NCI-H524 treated with DMSO at 0.1 percent for 48 hours (cell line): Measurements from ENCODE around the gene RNF133.
"Not testable (repeated sequence)": the region's sequence is repeated elsewhere in the genome, so short reads cannot be mapped to it uniquely, and the experiment has no call there.

ENCODE experiments used
- DNase-seq: peaks from one replicate; lab custom pipeline; 2025; lab: John Stamatoyannopoulos, UW

Gene RNF133

DNA sequence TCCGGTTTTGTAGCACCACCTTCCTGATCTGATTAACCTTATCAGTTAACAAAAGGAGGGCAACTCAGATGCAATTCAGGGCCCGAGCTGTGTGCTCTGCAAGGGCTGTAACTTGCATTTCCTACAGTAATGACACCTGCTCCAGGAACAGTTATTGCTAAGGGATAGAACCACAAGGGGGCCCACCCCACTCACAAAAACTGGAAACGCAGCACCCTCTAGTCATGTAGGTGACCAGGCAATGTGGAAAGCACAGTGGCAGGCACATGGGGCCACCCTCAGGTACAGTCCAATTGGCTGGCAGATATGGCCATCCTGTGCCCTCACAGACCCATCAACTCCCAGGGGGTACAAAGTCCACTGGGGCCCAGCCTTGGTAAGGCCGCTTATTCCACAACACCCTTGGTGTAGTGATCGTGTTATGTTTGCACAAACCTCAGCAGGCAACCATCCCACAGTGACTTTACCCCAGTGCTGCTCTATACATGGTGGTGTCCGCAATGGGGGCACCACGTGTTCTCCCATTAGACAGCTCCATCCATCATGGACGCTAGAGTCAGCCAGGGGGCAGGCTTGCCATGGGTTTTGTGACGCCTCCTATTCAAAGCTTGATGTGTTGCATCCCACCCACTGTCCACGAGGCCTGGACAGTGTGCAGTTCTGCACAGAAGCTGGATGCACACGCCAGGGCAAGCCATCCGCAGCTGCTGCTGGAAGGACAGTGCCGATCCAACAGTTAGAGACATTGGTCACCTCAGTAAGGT lies 9.4 kb downstream of the RNF133 start:
- no peak for DNase-seq

DNA sequence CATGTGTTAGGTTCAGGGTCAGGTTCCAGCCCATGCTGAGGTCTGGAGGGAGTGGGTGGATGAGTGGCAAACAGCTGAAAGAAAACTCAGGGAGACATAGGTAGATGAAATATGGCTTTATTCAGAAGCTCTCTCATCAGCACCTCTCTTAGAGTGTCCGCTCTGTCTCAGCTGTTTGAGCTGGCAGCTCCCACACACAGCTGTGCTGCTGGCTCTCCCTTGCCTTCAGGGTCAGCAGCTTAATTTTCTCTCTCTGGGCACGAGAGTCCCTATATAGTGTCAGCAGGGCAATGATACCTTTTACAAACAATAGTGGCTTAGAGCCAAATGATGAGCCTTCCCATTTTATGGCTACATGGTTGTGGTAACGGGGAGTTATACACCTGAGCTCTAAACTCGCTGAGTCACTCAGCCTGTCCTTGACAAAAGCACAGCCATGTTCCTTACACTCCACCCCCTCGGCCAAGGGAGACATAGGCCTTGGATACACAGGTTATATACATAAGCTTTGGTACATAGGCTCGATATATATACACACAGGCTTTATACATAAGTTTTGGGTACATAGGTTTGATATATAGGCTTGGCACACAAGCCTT lies 10.4 kb downstream of the RNF133 start:
- no peak for DNase-seq

DNA sequence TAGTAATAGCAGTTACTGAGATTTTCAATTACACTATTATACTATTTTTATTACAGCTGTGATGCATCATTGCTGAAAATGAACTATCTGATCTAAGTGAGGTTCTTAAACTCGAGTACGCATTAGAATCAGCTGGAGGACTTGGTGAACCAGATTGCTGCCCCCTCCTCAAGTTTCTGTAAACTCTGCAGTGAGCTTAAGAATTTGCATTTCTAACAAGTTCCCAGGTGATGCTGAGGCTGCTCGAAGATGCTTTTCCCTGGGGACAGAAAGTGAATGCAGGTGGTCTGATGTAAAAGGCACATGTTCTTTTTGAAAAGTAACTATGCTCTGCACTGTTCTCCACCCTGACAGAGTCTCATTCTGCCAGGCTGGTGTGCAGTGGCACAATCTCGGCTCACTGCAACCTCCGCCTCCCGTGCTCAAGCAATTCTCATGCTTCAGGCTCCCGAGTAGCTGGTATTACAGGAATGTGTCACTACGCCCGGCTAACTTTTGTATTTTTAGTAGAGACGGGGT lies 12.5 kb downstream of the RNF133 start:
- no peak for DNase-seq

DNA sequence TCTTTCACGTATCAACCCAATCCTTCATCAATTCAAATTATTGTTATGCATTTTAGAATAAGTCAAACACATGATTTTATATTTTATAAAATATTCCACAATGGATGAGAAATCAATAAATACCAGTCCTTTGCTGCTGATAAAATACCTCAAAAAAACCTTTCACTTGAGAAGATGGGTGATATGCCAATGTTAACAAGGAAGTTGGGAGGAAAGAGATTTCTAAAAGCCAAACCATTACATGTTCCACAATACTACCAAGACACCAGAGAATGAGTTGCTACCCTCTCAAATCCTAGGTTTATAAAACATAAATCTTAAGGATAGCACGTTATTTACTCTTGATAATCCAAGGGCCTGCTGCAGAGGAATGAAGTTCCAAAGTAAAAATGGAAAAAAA lies 14.4 kb downstream of the RNF133 start:
- no peak for DNase-seq

DNA sequence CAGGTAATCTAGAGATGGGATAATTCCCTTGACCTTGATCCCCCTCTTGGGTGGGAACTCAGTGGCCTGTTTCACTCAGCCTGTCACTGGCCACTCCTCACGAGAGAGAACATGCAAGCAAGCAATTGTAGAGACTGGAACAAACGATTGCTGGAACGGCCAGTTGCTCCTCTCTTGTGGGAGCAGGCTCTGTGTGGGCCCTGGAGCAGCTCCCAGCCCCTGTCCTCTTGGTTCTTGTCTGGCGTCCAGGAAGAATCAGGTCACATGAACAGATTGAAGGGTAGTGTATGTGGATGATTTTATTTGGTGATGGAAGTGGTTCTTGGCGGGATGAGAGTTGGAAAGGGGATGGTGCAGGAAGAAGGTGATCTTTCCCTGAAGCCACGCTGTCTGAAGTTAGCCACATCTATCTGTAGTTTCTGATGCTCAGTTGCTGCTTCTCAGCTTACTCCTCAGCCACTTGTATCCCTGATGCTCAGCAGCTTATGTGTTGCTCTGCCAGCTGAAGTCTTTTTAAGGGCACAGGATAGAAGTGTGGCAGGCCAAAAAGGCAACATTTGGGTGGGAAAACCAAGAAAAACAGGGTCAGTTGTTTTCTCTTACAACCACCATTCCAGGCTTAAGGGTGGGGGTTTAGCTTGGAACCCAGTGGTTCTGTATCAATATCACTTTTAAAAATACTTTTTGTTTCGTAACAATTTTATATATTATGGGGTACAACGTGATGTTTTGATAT lies 15.9 kb downstream of the RNF133 start:
- DNase-seq = no peak

DNA sequence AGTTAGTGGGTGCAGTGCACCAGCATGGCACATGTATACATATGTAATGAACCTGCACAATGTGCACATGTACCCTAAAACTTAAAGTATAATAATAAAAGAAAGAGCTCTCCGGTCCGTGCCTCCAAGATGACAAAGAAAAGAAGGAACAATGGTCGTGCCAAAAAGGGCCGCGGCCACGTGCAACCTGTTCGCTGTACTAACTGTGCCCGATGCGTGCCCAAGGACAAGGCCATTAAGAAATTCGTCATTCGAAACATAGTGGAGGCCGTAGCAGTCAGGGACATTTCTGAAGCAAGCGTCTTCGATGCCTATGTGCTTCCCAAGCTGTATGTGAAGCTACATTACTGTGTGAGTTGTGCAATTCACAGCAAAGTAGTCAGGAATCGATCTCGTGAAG lies 17.7 kb downstream of the RNF133 start:
- not testable (repeated sequence) for DNase-seq

DNA sequence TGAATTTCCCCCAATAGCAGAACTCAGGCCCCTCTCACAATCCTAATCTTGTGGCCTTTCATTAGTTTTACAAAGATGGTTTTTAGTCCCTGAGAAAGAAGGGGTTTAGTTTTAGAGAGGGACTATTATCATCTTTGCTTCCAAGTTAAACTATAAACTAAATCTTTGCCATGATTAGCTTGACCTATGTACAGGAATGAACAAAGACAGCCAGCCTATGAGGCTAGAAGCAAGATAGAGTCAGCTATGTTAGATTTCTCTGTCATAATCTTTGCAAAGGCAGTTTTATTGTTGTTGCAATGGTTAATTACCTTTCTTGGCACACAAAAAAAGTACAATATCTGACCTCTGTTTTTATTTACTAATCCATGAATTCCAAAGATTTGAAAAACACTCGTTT lies 19.1 kb downstream of the RNF133 start:
- DNase-seq = no peak

DNA sequence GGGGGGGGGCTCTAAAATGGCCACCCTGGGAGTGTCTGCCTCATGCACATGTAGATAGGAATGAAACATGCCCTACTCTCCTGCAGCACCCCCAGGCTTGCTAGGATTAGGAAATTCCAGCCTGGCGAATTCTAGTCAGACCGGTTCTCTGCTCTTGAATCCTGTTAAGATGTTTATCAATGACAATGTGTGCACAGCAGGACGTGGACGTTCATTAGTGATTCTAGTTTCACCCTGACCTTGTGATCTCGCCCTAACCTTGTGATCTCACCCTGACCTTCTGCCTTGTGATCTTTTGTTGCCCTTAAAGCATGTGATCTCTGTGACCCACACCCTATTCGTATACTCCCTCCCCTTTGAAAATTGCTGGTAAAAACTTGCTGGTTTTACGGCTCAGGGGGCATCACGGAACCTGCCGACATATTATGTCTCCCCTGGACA lies 19.6 kb downstream of the RNF133 start:
- DNase-seq = not testable (repeated sequence)

DNA sequence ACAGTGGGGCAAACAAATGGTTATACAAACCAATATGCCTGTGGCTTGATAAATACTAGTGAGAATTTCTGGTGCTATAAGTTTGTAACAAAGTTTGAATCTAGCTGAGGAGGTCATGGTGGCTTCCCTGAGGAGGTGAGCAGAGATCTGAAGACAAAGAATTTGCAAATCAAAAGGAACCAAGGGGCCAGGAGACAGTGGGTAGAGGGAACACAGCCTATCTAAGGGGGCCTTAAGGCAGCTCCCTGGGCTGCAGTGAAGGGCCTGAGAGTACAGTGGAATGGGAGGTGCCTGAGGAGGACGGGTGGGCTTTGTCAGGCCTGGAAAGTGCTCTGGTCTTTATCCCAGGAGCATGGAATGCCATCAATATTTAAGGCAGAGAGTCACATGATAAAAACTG lies 21.8 kb downstream of the RNF133 start:
- DNase-seq = no peak

DNA sequence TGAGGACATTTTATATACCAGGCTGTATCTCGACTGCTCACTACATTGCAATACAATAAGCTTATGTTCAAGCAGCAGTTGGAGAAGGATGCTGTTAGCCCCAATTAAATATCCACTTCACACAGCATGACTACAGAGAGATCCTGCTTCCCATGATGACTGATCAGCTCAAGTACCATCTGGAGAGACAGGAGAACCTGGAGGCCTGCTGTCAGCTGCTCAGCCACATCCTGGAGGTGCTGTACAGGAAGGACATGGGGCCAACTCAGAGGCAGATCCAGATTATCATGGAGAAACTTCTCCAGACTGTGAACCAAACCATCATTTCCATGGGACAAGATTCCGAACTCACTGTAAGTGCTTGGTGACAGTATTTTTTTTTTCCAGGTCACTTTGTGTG lies 22.5 kb downstream of the RNF133 start:
- peak; percentile 42 for DNase-seq

DNA sequence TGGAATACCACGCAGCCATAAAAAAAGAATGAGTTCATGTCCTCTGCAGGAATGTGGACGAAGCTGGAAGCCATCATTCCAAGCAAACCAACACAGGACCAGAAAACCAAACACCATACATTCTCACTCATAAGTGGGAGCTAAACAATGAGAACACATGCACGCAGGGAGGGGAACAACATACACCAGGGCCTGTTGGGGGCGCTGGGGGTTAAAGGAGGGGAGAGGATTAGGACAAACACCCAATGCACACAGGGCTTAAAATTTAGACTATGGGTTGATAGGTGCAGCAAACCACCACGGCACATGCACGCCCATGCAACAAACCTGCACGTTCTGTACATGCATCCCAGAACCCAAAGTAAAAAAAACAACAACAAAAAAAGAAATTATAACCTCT lies 23.3 kb downstream of the RNF133 start:
- DNase-seq = no peak

DNA sequence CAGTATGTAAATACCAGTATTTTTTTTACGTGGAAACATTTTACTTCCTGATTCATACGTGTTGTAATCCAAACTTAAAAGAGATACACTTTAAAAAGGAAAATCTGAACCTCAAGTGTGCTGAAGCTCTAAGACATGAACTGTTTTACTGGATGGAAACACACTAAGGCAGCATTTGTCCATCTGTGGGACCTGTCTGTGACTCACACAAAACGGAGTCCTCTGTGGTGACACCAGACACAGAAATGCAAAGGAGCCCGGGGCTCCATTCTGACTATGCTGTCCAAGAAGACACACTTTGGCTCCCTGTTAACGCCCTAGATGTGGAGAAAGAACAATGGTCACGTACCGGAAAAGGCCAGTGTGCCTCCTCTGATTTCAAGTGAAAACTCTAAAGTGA lies 23.9 kb downstream of the RNF133 start:
- no peak for DNase-seq

DNA sequence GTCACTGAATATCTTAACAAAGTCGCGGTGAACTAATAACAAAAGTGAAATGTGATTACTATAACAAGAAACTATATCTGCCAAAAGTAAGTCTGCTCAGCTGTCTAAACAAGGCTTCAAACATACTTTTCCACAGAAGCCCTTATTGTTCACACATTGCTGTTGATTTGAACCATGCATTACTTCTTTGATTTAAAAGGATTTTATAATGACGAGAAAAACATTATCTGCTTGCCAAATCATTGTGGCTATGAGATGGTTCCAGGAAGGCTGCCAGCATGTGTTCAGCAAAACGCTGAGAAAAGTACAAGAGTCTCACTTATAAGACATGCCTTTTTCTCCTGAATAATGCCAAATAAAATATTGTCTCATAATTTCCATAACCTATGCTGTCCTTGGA lies 24.4 kb downstream of the RNF133 start:
- no peak for DNase-seq

DNA sequence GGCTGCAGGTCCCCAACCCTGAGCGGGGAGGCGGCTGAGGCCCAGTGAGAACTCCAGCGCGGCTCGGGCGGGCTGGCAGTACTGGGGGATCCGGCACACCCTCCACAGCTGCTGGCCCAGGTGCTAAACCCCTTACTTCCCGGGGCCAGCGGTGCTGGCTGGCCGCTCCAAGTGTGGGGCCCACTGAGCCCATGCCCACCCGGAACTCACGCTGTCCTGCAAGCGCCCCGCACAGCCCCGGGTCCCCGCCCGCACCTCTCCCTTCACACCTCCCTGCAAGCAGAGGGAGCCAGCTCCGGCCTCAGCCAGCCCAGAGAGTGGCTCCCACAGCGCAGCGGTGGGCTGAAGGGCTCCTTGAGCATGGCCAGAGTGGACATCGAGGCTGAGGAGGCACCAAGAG lies 25.0 kb downstream of the RNF133 start:
- no peak for DNase-seq

DNA sequence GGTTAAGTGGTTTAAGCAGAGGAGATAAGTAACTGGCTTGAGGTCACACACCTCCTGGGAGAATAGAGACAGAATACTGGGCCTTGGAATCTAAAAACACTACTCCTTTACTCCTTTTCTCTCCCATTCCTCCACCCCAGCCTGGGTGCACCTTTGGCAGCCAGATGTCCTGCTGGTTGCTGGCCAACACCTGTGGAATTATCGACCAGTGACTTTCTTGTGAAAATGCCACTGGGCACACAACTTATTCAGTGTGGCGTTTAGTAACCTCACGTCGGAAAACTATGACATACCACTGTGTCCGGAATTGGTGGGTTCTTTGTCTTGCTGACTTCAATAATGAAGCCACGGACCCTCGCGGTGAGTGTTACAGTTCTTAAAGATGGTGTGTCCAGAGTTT lies 26.4 kb downstream of the RNF133 start:
- DNase-seq = no peak

DNA sequence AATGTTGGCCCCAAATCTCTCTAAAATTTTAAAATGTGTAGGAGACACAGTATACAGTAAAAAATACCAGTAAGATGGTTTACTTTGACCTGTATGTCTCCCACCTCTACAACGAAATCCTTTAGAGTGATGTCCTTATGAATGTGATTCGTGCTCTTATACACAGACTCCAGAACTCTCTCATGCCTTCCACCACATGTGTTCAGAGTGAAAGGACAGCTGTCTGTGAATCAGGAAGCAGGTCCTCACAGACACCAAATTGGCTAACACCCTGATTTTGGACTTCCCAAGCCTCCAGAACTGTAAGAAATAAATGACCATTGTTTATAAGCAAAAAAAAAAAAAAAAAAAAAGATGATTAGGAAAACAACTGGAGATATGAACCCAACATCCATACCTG lies 35.2 kb downstream of the RNF133 start:
- no peak for DNase-seq

DNA sequence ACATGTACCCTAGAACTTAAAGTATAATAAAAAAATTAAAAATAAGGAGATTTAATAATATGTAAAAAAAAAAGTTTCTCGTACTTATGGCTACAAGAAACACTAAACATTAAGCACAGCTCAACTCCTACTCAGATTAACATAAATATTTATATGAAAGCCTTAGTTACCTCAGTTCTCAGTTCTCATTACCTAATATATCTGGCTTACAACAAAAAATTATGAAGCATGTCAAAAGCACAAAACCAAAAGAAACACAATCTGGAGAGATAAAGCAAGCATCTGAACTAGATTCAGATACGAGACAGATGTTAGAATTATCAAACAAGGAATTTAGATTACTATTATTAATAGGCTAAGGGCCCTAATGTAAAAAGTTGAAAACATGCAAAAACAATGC lies 40.1 kb downstream of the RNF133 start:
- DNase-seq = no peak

DNA sequence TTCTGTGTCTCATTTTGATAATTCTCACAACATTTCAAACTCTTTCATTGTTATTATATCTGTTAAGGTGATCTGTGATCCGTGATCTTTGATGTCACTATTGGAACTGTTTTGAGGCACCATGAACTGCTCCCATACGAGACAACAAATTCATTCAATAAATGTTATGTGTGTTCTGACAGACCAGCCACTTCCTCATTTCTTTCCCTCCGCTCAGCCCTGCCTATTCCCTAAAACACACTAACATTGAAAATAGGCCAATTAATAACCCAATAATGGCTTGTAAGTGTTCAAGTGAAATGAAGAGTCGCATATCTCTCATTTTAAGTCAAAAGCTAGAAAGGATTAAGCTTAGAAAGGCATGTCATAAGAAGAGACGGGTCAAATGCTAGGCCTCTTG lies 45.2 kb downstream of the RNF133 start:
- DNase-seq = no peak

DNA sequence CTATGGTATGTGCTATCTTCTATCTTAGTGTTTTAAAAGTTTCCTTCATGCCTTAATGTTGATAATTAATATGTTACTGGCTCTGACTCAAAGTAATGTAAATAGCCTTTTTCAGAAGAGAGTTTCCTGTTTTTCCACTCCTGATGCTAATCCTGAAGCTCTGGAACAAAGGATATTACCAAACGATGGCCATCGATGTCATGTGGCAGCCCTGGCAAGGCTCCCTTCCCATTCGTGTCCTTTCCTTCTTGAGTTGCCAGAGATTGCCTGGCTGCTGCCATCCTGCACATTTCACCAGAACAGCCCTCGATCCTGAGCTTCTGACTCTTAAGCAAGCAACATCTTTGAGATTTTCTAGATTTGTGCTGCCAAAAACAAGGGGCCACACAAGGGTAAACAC lies 46.0 kb downstream of the RNF133 start:
- no peak for DNase-seq

DNA sequence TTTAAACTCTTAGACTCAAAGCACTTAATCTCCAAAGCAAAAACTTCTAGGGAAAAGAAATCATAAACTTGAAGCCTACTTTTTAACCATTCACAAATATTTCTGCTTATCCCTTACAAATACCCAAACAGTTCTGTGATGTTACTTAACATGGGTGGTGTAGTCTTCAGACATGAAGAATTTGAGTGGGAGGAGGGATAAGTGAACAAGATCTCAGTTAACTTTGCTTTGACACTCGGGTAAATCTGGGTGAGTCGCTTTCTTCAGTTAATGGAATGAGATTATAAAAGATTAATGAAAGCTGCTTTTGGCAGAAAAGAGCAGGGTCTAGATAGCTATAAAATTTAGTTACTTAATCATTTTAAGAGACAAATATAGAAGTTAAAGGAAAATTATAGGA lies 47.5 kb downstream of the RNF133 start:
- no peak for DNase-seq
